ENCODE results near the gene APOA1. TPM values are rescaled to one million over a fixed set of nuclear protein-coding genes. Genes with fewer than 3 reads are reported as not detected.

Gene APOA1
- total RNA-seq, 2 experiments from 2014 or later = 0.47 to 0.77 TPM

GRCh38 chr11:116862185-116862584 is 24.8 kb upstream of the APOA1 start:
- TF ChIP-seq CTCF (IDR thresholded peaks at IDR 0.05) = no peak
- DNase-seq (no peak), ATAC-seq (ENCODE audit: poor library complexity) (no peak)
- Histone ChIP-seq H3K4me3 (ENCODE audit: low read length) (no peak overlapping the region), H3K27ac (ENCODE audit: low read depth in 1 of 2, low read length in 2 of 2) (no peak overlapping the region), H3K4me1 (ENCODE audit: insufficient read depth, low read length) (no peaks in the 10 kb centered on the region), H3K9me3 (ENCODE audit: control insufficient read depth in 1 of 2, insufficient read depth in 1 of 2, low read length in 2 of 2) (no peaks in the 10 kb centered on the region), H3K27me3 (ENCODE audit: control insufficient read depth in 1 of 2, insufficient read depth in 2 of 2, low read length in 2 of 2) (no peaks in the 10 kb centered on the region), H3K36me3 (ENCODE audit: insufficient read depth, low read length) (peaks cover 86% of the 10 kb centered on the region)
- Mint-ChIP-seq H3K27ac (no peak overlapping the region), H3K36me3 (ENCODE audit: low read depth) (peaks cover 92% of the 10 kb centered on the region), H3K9me3 (no peaks in the 10 kb centered on the region), H3K4me1 (ENCODE audit: low read depth) (peaks cover 2% of the 10 kb centered on the region), H3K27me3 (no peaks in the 10 kb centered on the region), H3K4me3 (no peak overlapping the region)
- intact Hi-C loops (cut with DNase I, micrococcal nuclease) = no loop called here
- CTCF ChIA-PET = interaction anchor here (1.1 kb wide), 1 partner anchor 18 kb away, joined by 3 read pairs; no protein-coding TSS in a partner anchor
- POLR2A ChIA-PET = interaction anchor here (0.8 to 1.2 kb wide), 2 partner anchors 9 to 12 kb away, joined by 3 read pairs; no protein-coding TSS in a partner anchor

- Histone ChIP-seq H3K9me3 (ENCODE audit: control insufficient read depth in 1 of 2, insufficient read depth in 1 of 2, low read length in 2 of 2) (no peaks in the 10 kb centered on the region), H3K36me3 (ENCODE audit: insufficient read depth, low read length) (peaks cover 83% of the 10 kb centered on the region), H3K4me1 (ENCODE audit: insufficient read depth, low read length) (peaks cover 2% of the 10 kb centered on the region), H3K27me3 (ENCODE audit: control insufficient read depth in 1 of 2, insufficient read depth in 2 of 2, low read length in 2 of 2) (no peaks in the 10 kb centered on the region), H3K4me3 (ENCODE audit: low read length) (no peak overlapping the region), H3K27ac (ENCODE audit: low read depth in 1 of 2, low read length in 2 of 2) (no peak overlapping the region)
- TF ChIP-seq CTCF (IDR thresholded peaks at IDR 0.05) = no peak
- Mint-ChIP-seq H3K27me3 (no peaks in the 10 kb centered on the region), H3K4me3 (no peak overlapping the region), H3K36me3 (ENCODE audit: low read depth) (peaks cover 90% of the 10 kb centered on the region), H3K9me3 (no peaks in the 10 kb centered on the region), H3K27ac (no peak overlapping the region), H3K4me1 (ENCODE audit: low read depth) (peaks cover 8% of the 10 kb centered on the region)
- ChIA-PET CTCF (interaction anchor here (1.1 kb wide), 1 partner anchor 19 kb away, joined by 3 read pairs; no protein-coding TSS in a partner anchor), POLR2A (interaction anchor here (1.2 kb wide), 1 partner anchor 8 kb away, joined by 3 read pairs; no protein-coding TSS in a partner anchor)
- no peak for ATAC-seq (ENCODE audit: poor library complexity)
- intact Hi-C loops (cut with DNase I, micrococcal nuclease) = no loop called here
- no peak for DNase-seq
Observed at GRCh38 chr11:116861539-116861938, 24.1 kb upstream of the APOA1 start.

- ChIA-PET CTCF (no interaction called here), POLR2A (no interaction called here)
- Mint-ChIP-seq H3K4me1 (ENCODE audit: low read depth) (peaks cover 20% of the 10 kb centered on the region), H3K27ac (no peak overlapping the region), H3K9me3 (no peaks in the 10 kb centered on the region), H3K27me3 (no peaks in the 10 kb centered on the region), H3K36me3 (ENCODE audit: low read depth) (peaks cover 78% of the 10 kb centered on the region), H3K4me3 (no peak overlapping the region)
- no peak overlapping the region for H3K4me3 ChIP-seq (ENCODE audit: low read length)
- H3K27me3 ChIP-seq (ENCODE audit: control insufficient read depth in 1 of 2, insufficient read depth in 2 of 2, low read length in 2 of 2) = no peaks in the 10 kb centered on the region
- no peaks in the 10 kb centered on the region for H3K9me3 ChIP-seq (ENCODE audit: control insufficient read depth in 1 of 2, insufficient read depth in 1 of 2, low read length in 2 of 2)
- intact Hi-C loops (cut with DNase I, micrococcal nuclease) = no loop called here
- DNase-seq = no peak
- H3K36me3 ChIP-seq (ENCODE audit: insufficient read depth, low read length) = peaks cover 75% of the 10 kb centered on the region
- peaks cover 15% of the 10 kb centered on the region for H3K4me1 ChIP-seq (ENCODE audit: insufficient read depth, low read length)
- no peak overlapping the region for H3K27ac ChIP-seq (ENCODE audit: low read depth in 1 of 2, low read length in 2 of 2)
- no peak for ATAC-seq (ENCODE audit: poor library complexity)
- no peak for TF ChIP-seq CTCF (IDR thresholded peaks at IDR 0.05)
Observed at GRCh38 chr11:116860303-116860702, 22.9 kb upstream of the APOA1 start.

All from CD4-positive, alpha-beta T cell (primary cell).